Measurements from ENCODE around the gene C2.

The C2 gene

DNA sequence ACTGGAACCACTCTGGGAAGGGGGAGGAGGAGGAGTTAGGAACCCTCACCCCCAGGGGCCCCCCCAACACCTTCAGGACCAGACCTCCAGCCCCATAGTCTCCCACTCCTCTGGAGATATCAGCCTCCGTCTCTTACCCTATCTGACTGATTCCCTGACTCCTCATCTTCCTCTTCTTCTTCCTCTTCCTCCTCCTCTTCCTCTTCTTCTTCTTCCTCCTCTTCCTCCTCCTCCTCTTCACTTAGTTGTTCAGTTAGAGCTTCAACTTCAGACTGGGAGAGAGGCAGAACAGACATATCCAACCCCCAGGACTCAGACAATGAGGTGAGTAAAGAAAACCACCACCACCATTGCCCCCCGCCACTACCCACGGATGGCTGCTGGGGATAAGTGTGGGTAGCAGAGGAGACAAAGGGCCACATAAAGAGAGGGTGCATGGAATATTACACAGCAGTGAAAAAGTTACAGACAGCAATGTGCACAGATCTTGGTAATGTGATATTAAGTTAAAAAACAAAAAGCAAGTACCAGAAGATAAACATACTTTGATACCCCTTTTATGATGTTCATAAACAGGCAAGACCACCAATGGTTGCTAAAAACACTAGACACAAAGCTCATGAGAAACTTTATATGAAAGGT is 38.1 kb upstream of the C2 start:
- TF ChIP-seq ZFX (IDR thresholded peaks at IDR 0.05): no peak
- TF ChIP-seq, protein P1, sequence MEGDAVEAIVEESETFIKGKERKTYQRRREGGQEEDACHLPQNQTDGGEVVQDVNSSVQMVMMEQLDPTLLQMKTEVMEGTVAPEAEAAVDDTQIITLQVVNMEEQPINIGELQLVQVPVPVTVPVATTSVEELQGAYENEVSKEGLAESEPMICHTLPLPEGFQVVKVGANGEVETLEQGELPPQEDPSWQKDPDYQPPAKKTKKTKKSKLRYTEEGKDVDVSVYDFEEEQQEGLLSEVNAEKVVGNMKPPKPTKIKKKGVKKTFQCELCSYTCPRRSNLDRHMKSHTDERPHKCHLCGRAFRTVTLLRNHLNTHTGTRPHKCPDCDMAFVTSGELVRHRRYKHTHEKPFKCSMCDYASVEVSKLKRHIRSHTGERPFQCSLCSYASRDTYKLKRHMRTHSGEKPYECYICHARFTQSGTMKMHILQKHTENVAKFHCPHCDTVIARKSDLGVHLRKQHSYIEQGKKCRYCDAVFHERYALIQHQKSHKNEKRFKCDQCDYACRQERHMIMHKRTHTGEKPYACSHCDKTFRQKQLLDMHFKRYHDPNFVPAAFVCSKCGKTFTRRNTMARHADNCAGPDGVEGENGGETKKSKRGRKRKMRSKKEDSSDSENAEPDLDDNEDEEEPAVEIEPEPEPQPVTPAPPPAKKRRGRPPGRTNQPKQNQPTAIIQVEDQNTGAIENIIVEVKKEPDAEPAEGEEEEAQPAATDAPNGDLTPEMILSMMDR (conservative IDR thresholded peaks at IDR 0.05): no peak
- no peak overlapping the region for H3K27ac ChIP-seq

DNA sequence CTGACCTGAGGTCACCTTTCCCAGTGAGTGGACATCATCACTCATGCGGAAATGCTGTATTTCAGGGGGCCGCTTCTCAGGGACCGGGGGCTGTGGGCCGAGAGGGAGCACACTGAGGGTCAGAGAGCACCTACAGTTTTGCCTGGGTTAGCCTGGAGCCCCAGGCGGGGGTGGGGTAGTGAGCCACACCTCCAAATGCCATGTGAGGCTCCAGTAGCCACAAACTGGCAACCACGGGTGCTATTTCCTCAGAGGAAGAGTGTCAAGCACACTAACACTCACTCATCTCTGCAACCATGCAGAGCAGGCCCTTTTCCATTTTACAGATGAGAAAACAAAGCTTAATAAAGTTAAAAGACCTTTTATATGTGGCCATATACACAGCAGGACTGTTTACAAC is 34.7 kb upstream of the C2 start:
- TF ChIP-seq, protein P1 (conservative IDR thresholded peaks at IDR 0.05): no peak
- TF ChIP-seq ZFX (IDR thresholded peaks at IDR 0.05): no peak
- H3K27ac ChIP-seq: no peak overlapping the region

DNA sequence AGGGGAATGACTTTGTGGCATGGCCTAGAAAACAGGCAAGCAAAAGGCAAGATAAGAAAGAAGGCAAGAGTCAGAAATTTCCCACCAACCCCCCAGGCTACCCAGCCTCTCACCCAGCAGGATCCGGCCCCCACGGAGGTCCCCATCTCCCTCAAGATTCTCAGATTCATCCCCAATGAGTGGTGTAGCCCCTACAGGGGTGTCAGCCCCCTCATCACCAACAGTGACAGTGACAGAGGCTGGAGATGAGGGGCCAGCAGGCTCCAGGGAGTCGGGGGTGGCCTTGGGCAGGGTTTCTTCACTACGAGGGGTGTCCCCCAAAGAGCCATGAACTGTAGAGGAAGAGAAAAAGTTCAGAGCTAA is 31.0 kb upstream of the C2 start:
- TF ChIP-seq ZFX (IDR thresholded peaks at IDR 0.05): no peak
- TF ChIP-seq, protein P1 (conservative IDR thresholded peaks at IDR 0.05): no peak

DNA sequence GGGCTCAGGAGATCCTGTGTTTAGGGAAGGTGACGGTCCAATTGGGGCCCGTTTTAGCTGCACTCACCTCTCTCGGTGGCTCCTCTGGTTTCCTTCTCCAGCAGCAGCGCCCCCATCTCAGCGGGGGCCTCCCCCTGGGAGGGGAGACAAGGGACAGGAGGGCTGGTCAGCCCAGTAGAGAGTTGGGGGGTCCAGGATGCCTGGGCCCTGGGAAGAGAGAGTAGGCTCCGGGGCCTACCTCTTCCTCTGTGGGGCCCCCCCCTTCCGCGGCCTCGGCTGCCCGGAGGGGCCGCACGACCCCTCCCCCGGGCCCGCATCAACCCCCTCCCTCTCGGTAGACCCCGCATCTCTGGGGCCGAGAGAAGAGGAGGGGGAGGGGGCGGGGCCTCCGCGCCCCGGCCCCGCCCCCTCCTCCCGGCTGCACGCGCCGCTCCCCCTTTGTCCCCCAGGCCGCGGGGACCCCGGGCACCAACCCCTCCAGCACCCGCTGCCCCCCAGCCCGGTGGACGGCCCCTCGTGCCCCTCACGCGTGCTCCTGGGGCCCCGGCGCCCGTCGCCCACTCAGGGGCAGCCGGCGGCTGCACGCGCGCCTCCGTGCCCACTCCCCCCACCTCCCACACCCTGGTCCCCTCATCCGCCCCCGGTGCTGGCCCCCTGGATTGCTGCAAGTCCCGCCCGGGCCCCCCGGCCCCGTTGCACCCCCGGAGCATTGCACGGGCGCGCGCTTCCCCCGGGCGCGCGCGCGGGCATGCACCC is 30.5 kb upstream of the C2 start:
- peak overlapping the region; percentile 90 for H3K27ac ChIP-seq
- TF ChIP-seq, protein P1 (conservative IDR thresholded peaks at IDR 0.05): no peak
- no peak; the same call in 1 of the 2 replicates for TF ChIP-seq ZFX (IDR thresholded peaks at IDR 0.05)

More for the DNA sequence above, 31.0 kb upstream of the C2 start:
- H3K27ac ChIP-seq: peak overlapping the region; percentile 90

DNA sequence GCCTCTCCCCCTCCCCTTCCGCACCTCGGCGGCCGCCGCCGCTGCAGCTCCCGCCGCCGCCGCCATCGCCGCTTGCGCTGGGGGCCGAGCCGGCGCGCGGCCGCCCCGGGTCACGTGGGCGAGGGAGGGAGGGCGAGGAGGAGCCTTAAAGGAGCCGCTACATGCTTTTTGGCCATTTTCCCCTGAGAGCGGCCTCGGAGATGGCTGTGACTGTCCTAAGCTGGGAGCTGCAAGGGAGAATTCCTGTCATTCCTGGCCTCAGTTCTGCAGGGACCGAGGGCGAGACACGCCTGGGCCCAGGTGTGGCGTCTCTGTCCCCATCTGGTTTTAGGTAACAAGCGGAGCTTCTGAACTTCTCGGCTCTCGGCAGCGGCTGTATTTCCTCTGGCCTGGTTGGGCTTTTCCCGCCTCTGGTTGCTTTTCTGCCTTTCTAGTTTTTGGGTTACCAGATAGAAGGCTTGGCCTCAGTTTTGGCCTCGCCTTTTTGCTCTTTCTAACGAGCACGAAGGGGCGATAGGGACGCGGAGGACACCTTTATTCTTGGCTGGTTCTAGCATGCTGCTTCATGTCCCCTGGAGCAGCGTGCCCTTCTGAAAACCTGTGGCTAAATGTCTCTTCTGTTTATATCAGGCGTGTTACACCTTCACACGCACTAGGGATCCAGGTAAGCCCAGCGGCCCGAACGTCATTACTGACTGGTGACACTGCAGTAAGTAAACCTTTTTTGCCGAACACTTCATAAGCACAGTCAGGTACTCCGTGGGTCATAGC is 29.7 kb upstream of the C2 start, which contains the start of gene EHMT2:
Gene EHMT2, minus strand, starts transcription at position 87 of the 771 bp plus-strand sequence. Its CDS starts 21 bp downstream, at position 66.
- TF ChIP-seq, protein P1 (conservative IDR thresholded peaks at IDR 0.05): 0 out of 2 replicates have a peak, but pooled peaks have one; percentile 20
- TF ChIP-seq ZFX (IDR thresholded peaks at IDR 0.05): peak; percentile 56
- peak within 1 kb of the TSS; percentile 90 for H3K27ac ChIP-seq

DNA sequence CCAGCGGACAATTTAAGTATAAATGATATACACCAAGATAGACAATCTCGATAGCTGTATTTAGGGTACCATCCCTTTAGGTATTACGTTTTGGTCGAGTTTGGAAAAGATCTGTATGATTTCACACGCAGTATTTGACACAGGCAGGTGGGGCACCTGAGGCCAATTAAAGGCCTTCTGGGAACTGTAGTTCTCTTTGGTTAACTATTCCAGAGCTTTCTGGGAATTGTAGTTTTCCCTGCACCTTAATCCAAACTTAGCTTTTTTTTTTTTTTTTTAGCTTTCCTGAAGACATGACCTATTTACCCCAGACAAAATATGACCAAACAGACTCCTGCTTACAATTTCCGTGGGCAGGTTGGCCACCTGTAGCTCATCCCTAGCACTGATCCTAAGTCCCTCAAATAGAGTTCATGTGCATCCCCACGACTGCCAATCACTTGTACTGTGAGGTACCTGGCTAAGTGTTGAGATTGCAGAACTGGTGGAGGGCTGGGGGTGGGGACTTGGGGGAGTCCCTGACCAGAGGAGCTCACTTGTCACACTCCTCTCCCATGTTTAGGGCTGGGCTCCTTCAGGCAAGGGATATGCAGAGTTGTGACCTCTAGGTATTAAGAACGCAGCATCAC is 29.0 kb upstream of the C2 start:
- no peak for TF ChIP-seq ZFX (IDR thresholded peaks at IDR 0.05)
- TF ChIP-seq, protein P1 (conservative IDR thresholded peaks at IDR 0.05): no peak; the same call in none of the 2 replicates
- peak overlapping the region; percentile 90 for H3K27ac ChIP-seq
